Stimulated activated naive CD4-positive, alpha-beta T cell treated with Interleukin-2 at 50 U/mL for 16 hours (primary cell): ENCODE results near the gene ATP2C2.

ENCODE experiments used
- DNase-seq: peaks from one replicate; lab custom pipeline; 2025; lab: John Stamatoyannopoulos, UW

ATP2C2 gene

GRCh38 chr16:84366208-84366607 is 2.1 kb upstream of the ATP2C2 start:
- DNase-seq = no peak

GRCh38 chr16:84367297-84367680 is 1.0 kb upstream of the ATP2C2 start:
- DNase-seq = no peak

- no peak for DNase-seq
Observed at GRCh38 chr16:84367750-84368307, 509 bp upstream of the ATP2C2 start.

GRCh38 chr16:84369105-84369504 is 767 bp downstream of the ATP2C2 start:
- DNase-seq = no peak

- no peak for DNase-seq
Observed at GRCh38 chr16:84369938-84370627, 1.7 kb downstream of the ATP2C2 start.

- DNase-seq = no peak
Observed at GRCh38 chr16:84370723-84371552, 2.6 kb downstream of the ATP2C2 start.

GRCh38 chr16:84371553-84371865 is 3.2 kb downstream of the ATP2C2 start:
- DNase-seq = no peak

GRCh38 chr16:84373907-84374489 is 5.7 kb downstream of the ATP2C2 start:
- no peak for DNase-seq

- no peak for DNase-seq
Observed at GRCh38 chr16:84378099-84378498, 9.8 kb downstream of the ATP2C2 start.

- DNase-seq = no peak
Observed at GRCh38 chr16:84378567-84378966, 10.2 kb downstream of the ATP2C2 start.

GRCh38 chr16:84379008-84379708 is 10.8 kb downstream of the ATP2C2 start:
- DNase-seq = no peak

- no peak for DNase-seq
Observed at GRCh38 chr16:84379709-84380362, 11.5 kb downstream of the ATP2C2 start.

GRCh38 chr16:84380405-84380804 is 12.1 kb downstream of the ATP2C2 start:
- no peak for DNase-seq

- no peak for DNase-seq
Observed at GRCh38 chr16:84382396-84382795, 14.1 kb downstream of the ATP2C2 start.

- no peak for DNase-seq
Observed at GRCh38 chr16:84383106-84383505, 14.8 kb downstream of the ATP2C2 start.

- no peak for DNase-seq
Observed at GRCh38 chr16:84386047-84386446, 17.7 kb downstream of the ATP2C2 start.

GRCh38 chr16:84387021-84387420 is 18.7 kb downstream of the ATP2C2 start:
- no peak for DNase-seq

- DNase-seq = no peak
Observed at GRCh38 chr16:84390131-84390785, 21.9 kb downstream of the ATP2C2 start.

GRCh38 chr16:84391151-84392030 is 23.1 kb downstream of the ATP2C2 start:
- no peak for DNase-seq

- no peak for DNase-seq
Observed at GRCh38 chr16:84392031-84392360, 23.7 kb downstream of the ATP2C2 start.
